Liver (tissue), 9 donors: Measurements from ENCODE around the gene TNFRSF11A. TPM values are rescaled to one million over a fixed set of nuclear protein-coding genes. Genes with fewer than 3 reads are reported as not detected.

Experiments used
- DNase-seq: peaks from one replicate; pipeline ENCODE4 v3.0.0-alpha.2; 2017; ENCODE audit warnings: low spot score
- H3K27ac ChIP-seq, 2 donors: one replicate each; pipeline ENCODE4 v1.7.0; 2013; ENCODE audit warnings: inconsistent platforms in 2 of 2, low read length in 2 of 2, control low read depth in 1 of 2, low read depth in 1 of 2, mild to moderate bottlenecking in 1 of 2
- H3K27me3 ChIP-seq, 4 donors: one replicate each; pipeline versions ENCODE4 v1.6.1 to v1.7.0; 2013; ENCODE audit warnings: low read length in 3 of 4, inconsistent platforms in 1 of 4, mild to moderate bottlenecking in 1 of 4, moderate library complexity in 1 of 4; ENCODE audit not compliant: control insufficient read depth in 4 of 4, insufficient read depth in 4 of 4
- H3K36me3 ChIP-seq, 4 donors: one replicate each; pipeline versions ENCODE4 v1.6.1 to v1.7.0; 2013; ENCODE audit warnings: low read length in 3 of 4, mild to moderate bottlenecking in 3 of 4, low read depth in 1 of 4, moderate library complexity in 1 of 4; ENCODE audit not compliant: control insufficient read depth in 4 of 4, insufficient read depth in 3 of 4
- H3K4me1 ChIP-seq, 4 donors: one replicate each; pipeline versions ENCODE4 v1.6.1 to v1.7.0; 2013; ENCODE audit warnings: low read length in 3 of 4, mild to moderate bottlenecking in 3 of 4, moderate library complexity in 1 of 4; ENCODE audit not compliant: control insufficient read depth in 4 of 4, insufficient read depth in 4 of 4
- H3K4me3 ChIP-seq, 3 donors: one replicate each; pipeline versions ENCODE4 v1.6.1 to v1.7.0; 2013; ENCODE audit warnings: low read length in 3 of 3, control low read depth in 1 of 3, low read depth in 1 of 3, mild to moderate bottlenecking in 1 of 3
- H3K9ac ChIP-seq, 2 donors: one replicate each; pipeline ENCODE4 v1.7.0; 2013; ENCODE audit warnings: low read length in 2 of 2, mild to moderate bottlenecking in 2 of 2, moderate library complexity in 2 of 2, control low read depth in 1 of 2, low read depth in 1 of 2
- H3K9me3 ChIP-seq, 4 donors: one replicate each; pipeline versions ENCODE4 v1.6.1 to v1.7.0; 2013; ENCODE audit warnings: low read length in 3 of 4; ENCODE audit not compliant: control insufficient read depth in 4 of 4
- EGR1 ChIP-seq, 2 donors: IDR thresholded peaks; 2 replicates each; pipeline ENCODE4 v1.6.1; 2016 to 2018; ENCODE audit warnings: antibody characterized with exemption in 2 of 2, low read depth in 2 of 2
- FOXA1 ChIP-seq: IDR thresholded peaks from 2 replicates; pipeline ENCODE4 v1.6.1; 2016; ENCODE audit warnings: antibody characterized with exemption
- HNF4A ChIP-seq, 2 donors: conservative IDR thresholded peaks; 2 replicates each; pipeline ENCODE4 v1.6.1; 2016; ENCODE audit warnings: antibody characterized with exemption in 2 of 2, mild to moderate bottlenecking in 2 of 2
- HNF4G ChIP-seq: IDR thresholded peaks from 2 replicates; pipeline ENCODE4 v1.6.1; 2016; ENCODE audit warnings: antibody characterized with exemption
- JUND ChIP-seq, 2 donors: IDR thresholded peaks; 2 replicates each; pipeline ENCODE4 v1.6.1; 2016; ENCODE audit warnings: antibody characterized with exemption in 2 of 2
- NR2F2 ChIP-seq: IDR thresholded peaks from 2 replicates; pipeline ENCODE4 v1.6.1; 2016; ENCODE audit warnings: antibody characterized with exemption
- RAD21 ChIP-seq, 2 donors: IDR thresholded peaks; 2 replicates each; pipeline ENCODE4 v1.6.1; 2016; ENCODE audit warnings: antibody characterized with exemption in 2 of 2, mild to moderate bottlenecking in 2 of 2
- RXRA ChIP-seq, 2 donors: IDR thresholded peaks; 2 replicates each; pipeline ENCODE4 v1.6.1; 2017 to 2018; ENCODE audit warnings: antibody characterized with exemption in 2 of 2, mild to moderate bottlenecking in 1 of 2
- SP1 ChIP-seq: IDR thresholded peaks from 2 replicates; pipeline ENCODE4 v1.6.1; 2018; ENCODE audit warnings: antibody characterized with exemption, mild to moderate bottlenecking
- TAF1 ChIP-seq: conservative IDR thresholded peaks from 2 replicates; pipeline ENCODE4 v1.6.1; 2016; ENCODE audit warnings: antibody characterized with exemption, mild to moderate bottlenecking
- YY1 ChIP-seq: IDR thresholded peaks from 2 replicates; pipeline ENCODE4 v1.6.1; 2016; ENCODE audit warnings: antibody characterized with exemption, mild to moderate bottlenecking
- WGBS: extraction: QIAGEN DNeasy Blood & Tissue Kit; methylation state at CpG from one replicate; pipeline ENCODE4 v1.1.7; 2013; 5-methylcytosine and 5-hydroxymethylcytosine counted together
- polyA plus RNA-seq, 2 donors: library from polyadenylated mRNA; stranded (reverse) in 1 of 2; unstranded in 1 of 2; fragments of 200-250 nt in 1 of 2; fragments of >200 nt in 1 of 2; fragmentation: Nextera tagmentation in 1 of 2; extraction: Ambion mirVana in 1 of 2; gene quantifications; one replicate each; pipeline versions ENCODE4 v1.2.1 to v1.2.3, GENCODE V29; 2013 to 2015
- total RNA-seq, 2 donors: library from RNA; depleted of rRNA; stranded (reverse); fragments of >200 nt; gene quantifications; one replicate each; pipeline ENCODE4 v1.2.3, GENCODE V29; 2014
- TF ChIP-seq, protein P1 (sequence below): IDR thresholded peaks from 2 replicates; pipeline ENCODE4 v1.6.1; 2016; ENCODE audit warnings: antibody characterized with exemption
- TF ChIP-seq, protein P2 (sequence below): IDR thresholded peaks from 2 replicates; pipeline ENCODE4 v1.6.1; 2016; ENCODE audit warnings: antibody characterized with exemption
- TF ChIP-seq, protein P3 (sequence below): IDR thresholded peaks from 2 replicates; pipeline ENCODE4 v1.6.1; 2016; ENCODE audit warnings: antibody characterized with exemption
- TF ChIP-seq, protein P4 (sequence below): IDR thresholded peaks from 2 replicates; pipeline ENCODE4 v1.6.1; 2016; ENCODE audit warnings: antibody characterized with exemption, mild to moderate bottlenecking
- TF ChIP-seq, protein P5 (sequence below): fragments of 150-350 bp; IDR thresholded peaks from 2 replicates; pipeline ENCODE4 v1.5.1; 2017; ENCODE audit warnings: improper control_type of control experiment, low read depth, low read length; ENCODE audit not compliant: missing input control
- donor health status: healthy.
- donor health status: healthy.
- donor health status: healthy.
- donor health status: healthy.
- donor health status: healthy.

Gene TNFRSF11A
- total and polyA plus RNA-seq, 4 donors: 0.32 to 1.8 (median 0.90) TPM

DNA sequence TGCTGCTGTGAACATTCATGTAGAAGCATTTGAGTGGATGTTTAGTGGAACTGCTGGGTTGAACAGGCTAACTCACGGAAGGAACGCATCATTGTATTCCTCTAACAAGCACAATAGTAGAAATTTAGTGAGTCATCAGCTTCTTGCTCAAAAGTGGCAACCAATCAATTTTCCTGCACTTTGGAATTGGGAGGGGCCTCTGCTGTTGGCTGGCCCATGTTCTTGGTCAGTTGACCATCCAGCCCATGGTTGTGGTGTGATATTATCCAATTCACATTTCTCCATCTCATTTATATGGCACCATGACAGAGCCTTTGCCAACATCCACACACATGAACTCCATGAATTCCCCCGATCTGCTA, 95.0 kb downstream of the TNFRSF11A start:
- no peaks in the 10 kb centered on the region for H3K9me3 ChIP-seq
- no peaks in the 10 kb centered on the region for H3K27me3 ChIP-seq
- DNase-seq: no peak
- TF ChIP-seq, protein P1, sequence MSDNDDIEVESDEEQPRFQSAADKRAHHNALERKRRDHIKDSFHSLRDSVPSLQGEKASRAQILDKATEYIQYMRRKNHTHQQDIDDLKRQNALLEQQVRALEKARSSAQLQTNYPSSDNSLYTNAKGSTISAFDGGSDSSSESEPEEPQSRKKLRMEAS: peak; percentile 62
- TF ChIP-seq YY1: no peak
- TF ChIP-seq, protein P2, sequence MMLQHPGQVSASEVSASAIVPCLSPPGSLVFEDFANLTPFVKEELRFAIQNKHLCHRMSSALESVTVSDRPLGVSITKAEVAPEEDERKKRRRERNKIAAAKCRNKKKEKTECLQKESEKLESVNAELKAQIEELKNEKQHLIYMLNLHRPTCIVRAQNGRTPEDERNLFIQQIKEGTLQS: peak; percentile 76
- TF ChIP-seq, protein P3, sequence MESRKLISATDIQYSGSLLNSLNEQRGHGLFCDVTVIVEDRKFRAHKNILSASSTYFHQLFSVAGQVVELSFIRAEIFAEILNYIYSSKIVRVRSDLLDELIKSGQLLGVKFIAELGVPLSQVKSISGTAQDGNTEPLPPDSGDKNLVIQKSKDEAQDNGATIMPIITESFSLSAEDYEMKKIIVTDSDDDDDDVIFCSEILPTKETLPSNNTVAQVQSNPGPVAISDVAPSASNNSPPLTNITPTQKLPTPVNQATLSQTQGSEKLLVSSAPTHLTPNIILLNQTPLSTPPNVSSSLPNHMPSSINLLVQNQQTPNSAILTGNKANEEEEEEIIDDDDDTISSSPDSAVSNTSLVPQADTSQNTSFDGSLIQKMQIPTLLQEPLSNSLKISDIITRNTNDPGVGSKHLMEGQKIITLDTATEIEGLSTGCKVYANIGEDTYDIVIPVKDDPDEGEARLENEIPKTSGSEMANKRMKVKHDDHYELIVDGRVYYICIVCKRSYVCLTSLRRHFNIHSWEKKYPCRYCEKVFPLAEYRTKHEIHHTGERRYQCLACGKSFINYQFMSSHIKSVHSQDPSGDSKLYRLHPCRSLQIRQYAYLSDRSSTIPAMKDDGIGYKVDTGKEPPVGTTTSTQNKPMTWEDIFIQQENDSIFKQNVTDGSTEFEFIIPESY: peak; percentile 21
- TF ChIP-seq RAD21 (IDR thresholded peaks at IDR 0.05): peak in 1 of 2 donors; percentile 36
- peak; percentile 27 for TF ChIP-seq SP1
- peak; percentile 84 to 96 for TF ChIP-seq JUND (IDR thresholded peaks at IDR 0.05)
- TF ChIP-seq HNF4A (conservative IDR thresholded peaks at IDR 0.05): peak; percentile 71 to 86
- no peak for TF ChIP-seq TAF1
- TF ChIP-seq RXRA (IDR thresholded peaks at IDR 0.05): peak in 1 of 2 donors; percentile 8
- no peak for TF ChIP-seq EGR1 (IDR thresholded peaks at IDR 0.05; ENCODE audit: low read depth in 2 of 2)
- H3K4me1 ChIP-seq: peaks cover 0 to 4% (median 2%) of the 10 kb centered on the region in 4 donors
- H3K9ac ChIP-seq: peak overlapping the region in 1 of 2 donors; percentile 46
- WGBS: 37% methylated on average over 3 of the region's 3 CpGs
- peak overlapping the region in 1 of 2 donors; percentile 30 for H3K27ac ChIP-seq
- no peaks in the 10 kb centered on the region for H3K36me3 ChIP-seq
- H3K4me3 ChIP-seq: no peak overlapping the region

DNA sequence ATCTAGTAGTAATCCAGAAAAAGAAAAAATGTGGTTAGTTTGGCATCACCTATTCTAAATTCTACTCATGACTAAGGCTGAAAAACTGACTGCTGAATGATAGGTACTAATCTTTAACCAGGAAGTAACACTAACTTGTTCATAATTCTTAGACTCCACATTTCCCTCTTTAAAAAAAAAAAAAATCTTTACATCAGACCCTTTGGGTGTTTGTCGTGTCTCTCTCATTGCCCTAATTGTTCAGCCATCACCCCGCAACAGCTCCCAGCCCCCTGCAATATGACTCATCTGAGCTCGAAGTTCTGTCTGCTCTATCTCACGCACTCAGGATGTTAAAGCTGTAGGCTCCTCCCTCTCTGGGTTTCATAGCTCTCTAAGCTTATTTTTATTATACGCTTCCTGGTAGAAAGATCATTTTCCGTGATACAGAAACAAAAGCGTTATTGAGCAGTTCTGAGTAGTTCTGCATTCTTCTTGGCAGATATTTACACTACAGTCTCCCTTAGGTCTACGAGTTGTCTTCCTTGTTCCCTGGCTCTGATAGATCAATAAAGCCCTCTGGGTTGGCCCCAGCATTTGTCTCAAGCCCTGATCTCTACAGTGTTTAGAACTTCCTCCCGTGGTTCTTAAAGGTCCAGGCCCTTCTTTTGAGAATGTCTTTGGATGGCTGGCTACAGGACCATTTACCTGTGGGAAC, 95.6 kb downstream of the TNFRSF11A start:
- 49% methylated on average over 9 of the region's 9 CpGs for WGBS

More for the DNA sequence above, 95.6 kb downstream of the TNFRSF11A start:
- DNase-seq: no peak
- no peak overlapping the region for H3K4me3 ChIP-seq
- no peak for TF ChIP-seq HNF4G
- TF ChIP-seq HNF4A (conservative IDR thresholded peaks at IDR 0.05): no peak
- TF ChIP-seq NR2F2: no peak
- no peak for TF ChIP-seq FOXA1
- TF ChIP-seq, protein P2: no peak
- TF ChIP-seq TAF1: no peak
- TF ChIP-seq, protein P4, sequence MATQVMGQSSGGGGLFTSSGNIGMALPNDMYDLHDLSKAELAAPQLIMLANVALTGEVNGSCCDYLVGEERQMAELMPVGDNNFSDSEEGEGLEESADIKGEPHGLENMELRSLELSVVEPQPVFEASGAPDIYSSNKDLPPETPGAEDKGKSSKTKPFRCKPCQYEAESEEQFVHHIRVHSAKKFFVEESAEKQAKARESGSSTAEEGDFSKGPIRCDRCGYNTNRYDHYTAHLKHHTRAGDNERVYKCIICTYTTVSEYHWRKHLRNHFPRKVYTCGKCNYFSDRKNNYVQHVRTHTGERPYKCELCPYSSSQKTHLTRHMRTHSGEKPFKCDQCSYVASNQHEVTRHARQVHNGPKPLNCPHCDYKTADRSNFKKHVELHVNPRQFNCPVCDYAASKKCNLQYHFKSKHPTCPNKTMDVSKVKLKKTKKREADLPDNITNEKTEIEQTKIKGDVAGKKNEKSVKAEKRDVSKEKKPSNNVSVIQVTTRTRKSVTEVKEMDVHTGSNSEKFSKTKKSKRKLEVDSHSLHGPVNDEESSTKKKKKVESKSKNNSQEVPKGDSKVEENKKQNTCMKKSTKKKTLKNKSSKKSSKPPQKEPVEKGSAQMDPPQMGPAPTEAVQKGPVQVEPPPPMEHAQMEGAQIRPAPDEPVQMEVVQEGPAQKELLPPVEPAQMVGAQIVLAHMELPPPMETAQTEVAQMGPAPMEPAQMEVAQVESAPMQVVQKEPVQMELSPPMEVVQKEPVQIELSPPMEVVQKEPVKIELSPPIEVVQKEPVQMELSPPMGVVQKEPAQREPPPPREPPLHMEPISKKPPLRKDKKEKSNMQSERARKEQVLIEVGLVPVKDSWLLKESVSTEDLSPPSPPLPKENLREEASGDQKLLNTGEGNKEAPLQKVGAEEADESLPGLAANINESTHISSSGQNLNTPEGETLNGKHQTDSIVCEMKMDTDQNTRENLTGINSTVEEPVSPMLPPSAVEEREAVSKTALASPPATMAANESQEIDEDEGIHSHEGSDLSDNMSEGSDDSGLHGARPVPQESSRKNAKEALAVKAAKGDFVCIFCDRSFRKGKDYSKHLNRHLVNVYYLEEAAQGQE: no peak
- TF ChIP-seq RAD21 (IDR thresholded peaks at IDR 0.05): no peak
- TF ChIP-seq EGR1 (IDR thresholded peaks at IDR 0.05; ENCODE audit: low read depth in 2 of 2): no peak
- TF ChIP-seq, protein P5, sequence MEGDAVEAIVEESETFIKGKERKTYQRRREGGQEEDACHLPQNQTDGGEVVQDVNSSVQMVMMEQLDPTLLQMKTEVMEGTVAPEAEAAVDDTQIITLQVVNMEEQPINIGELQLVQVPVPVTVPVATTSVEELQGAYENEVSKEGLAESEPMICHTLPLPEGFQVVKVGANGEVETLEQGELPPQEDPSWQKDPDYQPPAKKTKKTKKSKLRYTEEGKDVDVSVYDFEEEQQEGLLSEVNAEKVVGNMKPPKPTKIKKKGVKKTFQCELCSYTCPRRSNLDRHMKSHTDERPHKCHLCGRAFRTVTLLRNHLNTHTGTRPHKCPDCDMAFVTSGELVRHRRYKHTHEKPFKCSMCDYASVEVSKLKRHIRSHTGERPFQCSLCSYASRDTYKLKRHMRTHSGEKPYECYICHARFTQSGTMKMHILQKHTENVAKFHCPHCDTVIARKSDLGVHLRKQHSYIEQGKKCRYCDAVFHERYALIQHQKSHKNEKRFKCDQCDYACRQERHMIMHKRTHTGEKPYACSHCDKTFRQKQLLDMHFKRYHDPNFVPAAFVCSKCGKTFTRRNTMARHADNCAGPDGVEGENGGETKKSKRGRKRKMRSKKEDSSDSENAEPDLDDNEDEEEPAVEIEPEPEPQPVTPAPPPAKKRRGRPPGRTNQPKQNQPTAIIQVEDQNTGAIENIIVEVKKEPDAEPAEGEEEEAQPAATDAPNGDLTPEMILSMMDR: no peak
- H3K4me1 ChIP-seq: peaks cover 0 to 7% (median 4%) of the 10 kb centered on the region in 4 donors
- H3K36me3 ChIP-seq: no peaks in the 10 kb centered on the region
- H3K27me3 ChIP-seq: no peaks in the 10 kb centered on the region
- no peaks in the 10 kb centered on the region for H3K9me3 ChIP-seq
- peak overlapping the region in 1 of 2 donors; percentile 46 for H3K9ac ChIP-seq
- peak overlapping the region in 1 of 2 donors; percentile 30 for H3K27ac ChIP-seq
